Pancreas (tissue), 10 donors: ENCODE measurements around the gene BMP4. TPM values are rescaled to one million over a fixed set of nuclear protein-coding genes. Genes with fewer than 3 reads are reported as not detected.

Experiments
- ATAC-seq, 4 donors: fragments of 200-7000 bp; cut with Tn5 transposase; one replicate each; pipeline versions ENCODE4 v1.8.0 to v1.9.1; 2020; ENCODE audit warnings: mild to moderate bottlenecking in 4 of 4, moderate library complexity in 4 of 4
- DNase-seq, 6 donors: peaks; one replicate each; pipeline ENCODE4 v3.0.0-alpha.2; 2020
- FAIRE-seq: peaks from 2 replicates; lab custom pipeline; 2012; peaks lifted over from hg19 to GRCh38; lab: Jason Lieb, UNC
- H3K27ac ChIP-seq, 4 donors: fragments of 200-600 bp; sonication (generic); 1 replicate in 3 of 4; 2 replicates in 1 of 4; pipeline versions ENCODE4 v1.5.0 to v1.8.0; 2020
- H3K27me3 ChIP-seq, 4 donors: fragments of 200-600 bp; one replicate each; pipeline ENCODE4 v1.8.0; 2021
- H3K36me3 ChIP-seq, 3 donors: fragments of 200-600 bp; sonication (generic) in 1 of 3; one replicate each; pipeline versions ENCODE4 v1.5.0 to v1.8.0; 2020 to 2021
- H3K4me1 ChIP-seq, 3 donors: fragments of 200-600 bp; one replicate each; pipeline ENCODE4 v1.8.0; 2021
- H3K4me3 ChIP-seq, 4 donors: fragments of 200-600 bp; sonication (generic) in 2 of 4; one replicate each; pipeline versions ENCODE4 v1.5.0 to v1.8.0; 2020 to 2021
- H3K9me3 ChIP-seq, 4 donors: fragments of 200-600 bp; one replicate each; pipeline ENCODE4 v1.8.0; 2021
- CTCF ChIP-seq, 4 donors: fragments of 200-600 bp; sonication (generic) in 3 of 4; IDR thresholded peaks; one replicate each; pipeline versions ENCODE4 v1.5.0 to v1.8.0; 2021; ENCODE audit warnings: antibody characterized with exemption in 4 of 4
- WGBS, 2 donors: extraction: QIAGEN DNeasy Blood & Tissue Kit; methylation state at CpG; one replicate each; pipeline ENCODE4 v1.1.7; 2013; 5-methylcytosine and 5-hydroxymethylcytosine counted together
- intact Hi-C, 3 donors: fragments of 100-400 bp; cut with DNase I; formaldehyde crosslinking; loops; one replicate each; pipeline versions ENCODE4 v1.11.1 to v1.14.2; 2022
- microRNA-seq, 2 donors: library from miRNA; unstranded; fragments of <30 nt; microRNA quantifications; one replicate each; pipeline versions ENCODE4 to v1.1.0, GENCODE V29; 2019 to 2020
- polyA plus RNA-seq, 2 donors: library from polyadenylated mRNA; stranded (reverse); fragments of 200-250 nt; gene quantifications; one replicate each; pipeline ENCODE4 v1.2.3, GENCODE V29; 2013
- total RNA-seq, 6 donors: library from RNA; stranded (reverse); fragmentation: NEBNext Ultra II Directional in 4 of 6; extraction: Animal tissue kit (Norgen Biotek cat#: 25700) in 4 of 6; gene quantifications; one replicate each; pipeline versions ENCODE4 v1.2.1 to v1.2.4, GENCODE V29; 2021 to 2023
- donor health status: healthy with polysubstance abuse.
- donor health status: DM: no; HTN: no; CAD: no; lungs with moderate emphysema.
- donor health status: DM: no; HTN: no; CAD: no.
- donor health status: control.
- donor health status: control.
- donor health status: Bipolar disorder and iron deficiency.
- donor health status: DM: yes; HTN: yes; CAD: no.
- donor health status: DM: no; HTN: no; CAD: no.
- donor health status: DM: no; HTN: no; CAD: no.
- donor health status: DM: yes; HTN: yes; CAD: no.

The BMP4 gene
- total and polyA plus RNA-seq, 8 donors: 0.59 to 4.6 (median 1.9) TPM

GRCh38 chr14:53900499-53900898 lies 56.1 kb downstream of the BMP4 start:
- Histone ChIP-seq H3K4me1 (no peaks in the 10 kb centered on the region), H3K36me3 (no peaks in the 10 kb centered on the region), H3K27me3 (no peaks in the 10 kb centered on the region), H3K27ac (no peak overlapping the region), H3K9me3 (no peaks in the 10 kb centered on the region), H3K4me3 (no peak overlapping the region)
- 69 to 78% methylated on average over 4 of the region's 4 CpGs for WGBS, 2 donors
- no peak for TF ChIP-seq CTCF (IDR thresholded peaks at IDR 0.05)
- intact Hi-C loops: no loop called here
- DNase-seq (no peak), FAIRE-seq (no peak), ATAC-seq (no peak)

Small RNA genes within 50 kb of the gene (microRNA-seq; reads per million reads assigned to microRNA genes)
- gene MIR5580: 0 to 0.39 reads per million in 2 donors
